Measurements from ENCODE around the gene HOOK2. TPM values are rescaled to one million over a fixed set of nuclear protein-coding genes. Genes with fewer than 3 reads are reported as not detected.

Gene HOOK2
- total and polyA plus RNA-seq, 9 of the 15 experiments (the other 6 are each of a cell fraction or from before 2014, with no cell fraction given), result 1.3 to 17.2 (median 9.9) TPM

DNA sequence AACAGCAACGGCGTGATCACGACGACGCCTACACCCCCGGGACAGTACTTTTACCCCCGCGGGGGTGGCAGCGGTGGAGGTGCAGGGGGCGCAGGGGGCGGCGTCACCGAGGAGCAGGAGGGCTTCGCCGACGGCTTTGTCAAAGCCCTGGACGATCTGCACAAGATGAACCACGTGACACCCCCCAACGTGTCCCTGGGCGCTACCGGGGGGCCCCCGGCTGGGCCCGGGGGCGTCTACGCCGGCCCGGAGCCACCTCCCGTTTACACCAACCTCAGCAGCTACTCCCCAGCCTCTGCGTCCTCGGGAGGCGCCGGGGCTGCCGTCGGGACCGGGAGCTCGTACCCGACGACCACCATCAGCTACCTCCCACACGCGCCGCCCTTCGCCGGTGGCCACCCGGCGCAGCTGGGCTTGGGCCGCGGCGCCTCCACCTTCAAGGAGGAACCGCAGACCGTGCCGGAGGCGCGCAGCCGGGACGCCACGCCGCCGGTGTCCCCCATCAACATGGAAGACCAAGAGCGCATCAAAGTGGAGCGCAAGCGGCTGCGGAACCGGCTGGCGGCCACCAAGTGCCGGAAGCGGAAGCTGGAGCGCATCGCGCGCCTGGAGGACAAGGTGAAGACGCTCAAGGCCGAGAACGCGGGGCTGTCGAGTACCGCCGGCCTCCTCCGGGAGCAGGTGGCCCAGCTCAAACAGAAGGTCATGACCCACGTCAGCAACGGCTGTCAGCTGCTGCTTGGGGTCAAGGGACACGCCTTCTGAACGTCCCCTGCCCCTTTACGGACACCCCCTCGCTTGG is 16.9 kb upstream of the HOOK2 start (continued):
- peak; percentile 80 for TF ChIP-seq POLR2G (IDR thresholded peaks at IDR 0.05; ENCODE audit: low read depth, low read length)
- peak; percentile 32; the same call in 1 of the 2 replicates for TF ChIP-seq NR4A1 (CRISPR knock-in tag; IDR thresholded peaks at IDR 0.05)
- TF ChIP-seq NR4A1 (tag; IDR thresholded peaks at IDR 0.05), result no peak
- peak; percentile 21 for TF ChIP-seq TBP (optimal IDR thresholded peaks at IDR 0.05; ENCODE audit: low read depth, low read length)
- TF ChIP-seq ETS2 (tag; IDR thresholded peaks at IDR 0.05; ENCODE audit: borderline replicate concordance, poor library complexity, severe bottlenecking), result no peak
- TF ChIP-seq, protein P1, sequence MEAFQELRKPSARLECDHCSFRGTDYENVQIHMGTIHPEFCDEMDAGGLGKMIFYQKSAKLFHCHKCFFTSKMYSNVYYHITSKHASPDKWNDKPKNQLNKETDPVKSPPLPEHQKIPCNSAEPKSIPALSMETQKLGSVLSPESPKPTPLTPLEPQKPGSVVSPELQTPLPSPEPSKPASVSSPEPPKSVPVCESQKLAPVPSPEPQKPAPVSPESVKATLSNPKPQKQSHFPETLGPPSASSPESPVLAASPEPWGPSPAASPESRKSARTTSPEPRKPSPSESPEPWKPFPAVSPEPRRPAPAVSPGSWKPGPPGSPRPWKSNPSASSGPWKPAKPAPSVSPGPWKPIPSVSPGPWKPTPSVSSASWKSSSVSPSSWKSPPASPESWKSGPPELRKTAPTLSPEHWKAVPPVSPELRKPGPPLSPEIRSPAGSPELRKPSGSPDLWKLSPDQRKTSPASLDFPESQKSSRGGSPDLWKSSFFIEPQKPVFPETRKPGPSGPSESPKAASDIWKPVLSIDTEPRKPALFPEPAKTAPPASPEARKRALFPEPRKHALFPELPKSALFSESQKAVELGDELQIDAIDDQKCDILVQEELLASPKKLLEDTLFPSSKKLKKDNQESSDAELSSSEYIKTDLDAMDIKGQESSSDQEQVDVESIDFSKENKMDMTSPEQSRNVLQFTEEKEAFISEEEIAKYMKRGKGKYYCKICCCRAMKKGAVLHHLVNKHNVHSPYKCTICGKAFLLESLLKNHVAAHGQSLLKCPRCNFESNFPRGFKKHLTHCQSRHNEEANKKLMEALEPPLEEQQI (IDR thresholded peaks at IDR 0.05), result no peak
- TF ChIP-seq RAD51 (IDR thresholded peaks at IDR 0.05; ENCODE audit: borderline replicate concordance, low read depth), result peak; percentile 88
- TF ChIP-seq ZFX (CRISPR knock-in tag; IDR thresholded peaks at IDR 0.05), result 0 out of 2 replicates have a peak, but pooled peaks have one; percentile 16
- peak; percentile 81; the same call in 1 of the 2 replicates for TF ChIP-seq ZSCAN29 (IDR thresholded peaks at IDR 0.05)
- TF ChIP-seq MAFG (tag; conservative IDR thresholded peaks at IDR 0.05), result no peak
- no peak for TF ChIP-seq POLR2H (tag; IDR thresholded peaks at IDR 0.05; ENCODE audit: low read depth)
- peak in 1 of 3 experiments; percentile 62 for TF ChIP-seq YY1 (IDR thresholded peaks at IDR 0.05; ENCODE audit: borderline replicate concordance in 1 of 3, control insufficient read depth in 1 of 3, extremely low read depth in 1 of 3, insufficient read depth in 3 of 3, insufficient read length in 1 of 3, insufficient replicate concordance in 2 of 3, low read depth in 1 of 3, low read length in 2 of 3)
- TF ChIP-seq, protein P2, sequence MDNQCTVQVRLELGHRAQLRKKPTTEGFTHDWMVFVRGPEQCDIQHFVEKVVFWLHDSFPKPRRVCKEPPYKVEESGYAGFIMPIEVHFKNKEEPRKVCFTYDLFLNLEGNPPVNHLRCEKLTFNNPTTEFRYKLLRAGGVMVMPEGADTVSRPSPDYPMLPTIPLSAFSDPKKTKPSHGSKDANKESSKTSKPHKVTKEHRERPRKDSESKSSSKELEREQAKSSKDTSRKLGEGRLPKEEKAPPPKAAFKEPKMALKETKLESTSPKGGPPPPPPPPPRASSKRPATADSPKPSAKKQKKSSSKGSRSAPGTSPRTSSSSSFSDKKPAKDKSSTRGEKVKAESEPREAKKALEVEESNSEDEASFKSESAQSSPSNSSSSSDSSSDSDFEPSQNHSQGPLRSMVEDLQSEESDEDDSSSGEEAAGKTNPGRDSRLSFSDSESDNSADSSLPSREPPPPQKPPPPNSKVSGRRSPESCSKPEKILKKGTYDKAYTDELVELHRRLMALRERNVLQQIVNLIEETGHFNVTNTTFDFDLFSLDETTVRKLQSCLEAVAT (IDR thresholded peaks at IDR 0.05), result 0 out of 4 replicates have a peak, but pooled peaks of 1 of the 2 experiments have one; percentile 58
- TF ChIP-seq RUNX1 (IDR thresholded peaks at IDR 0.05; ENCODE audit: low read depth), result peak; percentile 59; the same call in 1 of the 2 replicates
- peak; percentile 72 for TF ChIP-seq KDM5B (IDR thresholded peaks at IDR 0.05; ENCODE audit: insufficient replicate concordance, low read depth, low read length)
- TF ChIP-seq IFI16 (CRISPR knock-in tag; IDR thresholded peaks at IDR 0.05), result no peak
- peak; percentile 28; the same call in 1 of the 2 replicates for TF ChIP-seq SUPT5H (IDR thresholded peaks at IDR 0.05)
- no peak for TF ChIP-seq ZNF324 (CRISPR knock-in tag; IDR thresholded peaks at IDR 0.05)
- TF ChIP-seq, protein P3, sequence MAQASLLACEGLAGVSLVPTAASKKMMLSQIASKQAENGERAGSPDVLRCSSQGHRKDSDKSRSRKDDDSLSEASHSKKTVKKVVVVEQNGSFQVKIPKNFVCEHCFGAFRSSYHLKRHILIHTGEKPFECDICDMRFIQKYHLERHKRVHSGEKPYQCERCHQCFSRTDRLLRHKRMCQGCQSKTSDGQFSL (CRISPR knock-in tag; IDR thresholded peaks at IDR 0.05), result no peak
- TF ChIP-seq, protein P3 (tag; IDR thresholded peaks at IDR 0.05), result peak in 1 of 2 experiments; percentile 4; a peak in 1 of 4 replicates
- no peak for TF ChIP-seq ARID2 (IDR thresholded peaks at IDR 0.05)
- TF ChIP-seq, protein P4, sequence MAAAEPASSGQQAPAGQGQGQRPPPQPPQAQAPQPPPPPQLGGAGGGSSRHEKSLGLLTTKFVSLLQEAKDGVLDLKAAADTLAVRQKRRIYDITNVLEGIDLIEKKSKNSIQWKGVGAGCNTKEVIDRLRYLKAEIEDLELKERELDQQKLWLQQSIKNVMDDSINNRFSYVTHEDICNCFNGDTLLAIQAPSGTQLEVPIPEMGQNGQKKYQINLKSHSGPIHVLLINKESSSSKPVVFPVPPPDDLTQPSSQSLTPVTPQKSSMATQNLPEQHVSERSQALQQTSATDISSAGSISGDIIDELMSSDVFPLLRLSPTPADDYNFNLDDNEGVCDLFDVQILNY (CRISPR knock-in tag; IDR thresholded peaks at IDR 0.05), result peak; percentile 28
